ENCODE measurements around the gene DUSP7.

DUSP7 gene

DNA sequence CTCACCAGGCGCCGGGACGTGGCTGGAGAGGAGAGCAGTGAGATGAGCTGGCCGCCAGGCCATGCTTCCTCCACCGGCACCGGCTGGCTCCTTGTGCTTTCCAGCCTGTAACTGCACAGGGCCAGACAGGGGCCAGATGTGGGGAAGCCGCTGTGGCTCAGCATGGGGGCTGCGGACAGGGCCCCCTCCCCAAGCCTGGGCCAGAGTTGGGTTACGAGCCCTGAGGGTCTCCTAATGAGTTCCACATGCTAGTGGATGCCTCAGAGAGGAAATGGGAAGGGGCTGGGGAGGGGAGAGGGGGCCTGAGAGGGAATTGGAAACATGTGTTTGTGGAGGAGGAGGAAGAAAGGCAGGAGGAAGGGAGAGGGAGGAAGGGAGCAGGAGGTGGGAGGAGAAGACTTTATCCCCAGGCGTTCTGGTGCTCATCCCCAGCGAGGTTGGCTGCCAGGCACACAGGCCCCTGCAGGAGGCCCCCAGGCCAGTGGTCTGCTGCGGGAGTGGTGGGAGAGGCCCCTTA, 11.7 kb upstream of the DUSP7 start:
- no peak for DNase-seq (ENCODE audit: low spot score)

DNA sequence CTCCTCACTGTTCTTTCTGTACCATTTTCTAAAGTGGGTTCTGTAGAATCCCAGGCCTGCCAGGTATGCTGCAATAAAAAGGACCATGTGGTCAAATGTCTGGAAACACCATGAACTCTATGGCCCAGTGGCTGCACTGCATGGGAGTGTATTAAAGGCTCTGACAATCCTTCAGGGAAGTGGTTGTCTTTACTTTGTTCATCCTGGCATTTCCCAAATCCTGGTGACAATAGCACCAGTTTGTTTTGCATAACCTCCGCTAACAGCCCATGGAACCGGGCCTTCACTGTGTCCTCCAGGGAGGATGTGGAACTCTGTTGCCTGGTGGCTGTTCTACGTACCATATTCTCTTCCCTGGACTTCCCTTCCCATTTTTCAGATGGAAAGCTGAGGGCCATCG, 11.2 kb upstream of the DUSP7 start:
- no peak for DNase-seq (ENCODE audit: low spot score)

DNA sequence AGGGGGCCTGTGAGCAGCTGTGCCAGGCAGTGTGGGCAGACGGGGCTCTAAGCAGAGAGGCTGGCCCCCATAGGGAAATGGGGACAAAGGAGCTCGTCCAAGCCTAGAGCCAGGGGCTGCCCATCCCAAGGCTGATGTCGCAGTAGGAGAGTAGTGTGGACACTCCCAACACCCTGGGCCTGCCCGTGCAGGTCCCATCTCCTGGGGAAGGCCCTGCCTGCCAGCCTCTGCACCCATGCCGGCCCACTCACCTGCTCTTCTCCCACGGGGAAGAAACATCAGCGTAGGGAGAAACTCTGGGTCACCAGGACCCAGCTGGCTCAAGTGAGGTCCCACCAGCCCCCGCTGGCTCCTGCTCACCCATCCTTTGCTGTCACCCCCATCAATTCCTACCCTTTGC, 10.7 kb upstream of the DUSP7 start:
- DNase-seq (ENCODE audit: low spot score): no peak

DNA sequence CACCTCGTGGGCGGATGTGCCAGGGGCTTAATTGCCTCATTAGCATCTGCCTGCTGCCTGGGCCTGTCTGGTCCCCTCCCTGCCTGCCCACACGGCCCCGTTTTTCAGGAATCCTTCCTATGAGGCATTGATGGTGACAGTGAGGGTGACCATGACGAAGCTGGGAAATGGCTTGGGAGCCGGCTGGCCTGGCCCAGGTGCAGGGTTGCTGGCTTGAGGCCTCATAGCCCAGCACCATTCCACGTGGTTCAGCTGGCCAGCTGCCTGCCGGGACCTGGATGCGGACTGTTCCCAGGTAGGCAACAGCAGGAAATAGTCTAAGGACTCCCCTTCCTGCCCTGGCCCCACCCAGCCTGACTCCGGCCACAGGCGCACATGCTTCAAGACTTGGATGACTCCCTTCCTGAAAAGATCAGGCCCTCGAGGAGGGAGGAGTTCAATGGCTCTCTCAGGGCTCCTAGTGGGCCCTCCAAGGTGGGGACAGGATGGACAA, 8.9 kb upstream of the DUSP7 start:
- DNase-seq (ENCODE audit: low spot score): no peak

DNA sequence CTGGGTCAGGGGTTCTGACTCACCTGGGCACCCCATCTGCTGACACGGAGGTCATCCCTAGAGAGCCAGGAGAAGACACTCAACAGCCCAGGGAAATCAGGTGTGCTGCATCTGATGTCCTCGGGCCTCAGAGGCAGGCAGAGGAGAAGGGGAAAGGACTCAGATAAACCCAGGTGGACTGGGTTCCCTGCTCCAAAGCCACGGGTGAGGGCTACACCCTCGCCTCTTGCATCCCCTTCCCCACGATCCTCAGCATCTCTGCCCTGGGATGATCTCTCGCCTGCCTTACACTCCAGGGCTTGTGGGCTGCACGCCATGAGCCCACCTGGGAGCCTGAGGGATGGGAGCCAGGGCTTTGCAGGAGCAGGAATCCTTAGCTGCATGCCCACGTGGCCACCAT, 8.2 kb upstream of the DUSP7 start:
- no peak for DNase-seq (ENCODE audit: low spot score)

DNA sequence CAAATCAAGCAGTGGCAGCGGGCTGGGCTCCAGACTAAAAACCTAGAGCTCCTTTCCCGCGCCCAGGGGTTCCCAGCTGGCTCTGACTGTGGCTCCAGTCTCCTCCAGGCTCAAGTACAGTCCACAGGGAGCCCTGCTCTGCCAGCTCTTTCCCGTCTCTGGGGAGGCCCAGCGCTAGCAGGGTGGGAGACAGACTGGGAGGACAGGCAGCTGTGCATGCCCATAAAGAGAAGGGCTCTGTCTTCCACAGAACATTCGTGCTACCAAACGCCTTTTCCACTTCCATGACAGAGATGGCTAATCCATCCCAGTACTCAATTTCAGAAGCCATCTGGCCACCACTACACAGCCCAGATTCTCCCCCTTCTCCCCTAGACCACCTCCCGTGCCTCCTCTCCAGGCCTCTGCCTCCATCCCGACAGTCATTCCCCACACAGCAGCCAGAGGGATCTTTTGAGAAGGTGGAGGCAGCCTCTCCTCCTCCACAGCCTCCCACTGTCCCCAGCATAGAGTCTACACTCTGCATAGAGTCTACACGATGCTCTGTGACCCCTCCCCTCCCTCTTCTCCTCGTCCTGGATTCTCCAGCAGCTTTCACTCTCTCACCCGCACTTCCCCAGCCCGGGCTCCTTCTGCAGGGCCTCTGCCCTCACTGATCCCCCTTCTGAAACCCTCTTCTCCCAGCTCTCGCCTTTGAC, 6.8 kb upstream of the DUSP7 start:
- DNase-seq (ENCODE audit: low spot score): no peak

DNA sequence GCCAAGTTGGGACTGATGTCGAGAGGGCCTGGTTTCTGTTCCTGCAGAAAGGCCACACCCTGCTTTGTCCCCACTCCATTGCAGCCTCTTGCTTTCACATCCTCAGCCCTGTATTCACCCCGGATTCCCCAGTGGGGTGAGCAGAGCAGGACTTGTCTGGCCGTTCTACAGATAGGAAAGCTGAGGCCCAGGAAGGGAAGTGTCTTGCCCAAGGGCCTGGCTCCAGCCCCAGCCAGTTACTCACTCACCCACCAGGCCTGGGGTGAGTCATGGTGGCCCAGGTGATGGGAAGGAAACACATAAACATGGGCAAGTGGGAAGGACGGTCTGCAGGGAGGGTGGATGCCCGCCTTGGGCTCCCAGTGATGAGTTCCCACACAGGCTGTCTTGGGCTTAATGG, 6.1 kb upstream of the DUSP7 start:
- peak; percentile 55 for DNase-seq (ENCODE audit: low spot score)

DNA sequence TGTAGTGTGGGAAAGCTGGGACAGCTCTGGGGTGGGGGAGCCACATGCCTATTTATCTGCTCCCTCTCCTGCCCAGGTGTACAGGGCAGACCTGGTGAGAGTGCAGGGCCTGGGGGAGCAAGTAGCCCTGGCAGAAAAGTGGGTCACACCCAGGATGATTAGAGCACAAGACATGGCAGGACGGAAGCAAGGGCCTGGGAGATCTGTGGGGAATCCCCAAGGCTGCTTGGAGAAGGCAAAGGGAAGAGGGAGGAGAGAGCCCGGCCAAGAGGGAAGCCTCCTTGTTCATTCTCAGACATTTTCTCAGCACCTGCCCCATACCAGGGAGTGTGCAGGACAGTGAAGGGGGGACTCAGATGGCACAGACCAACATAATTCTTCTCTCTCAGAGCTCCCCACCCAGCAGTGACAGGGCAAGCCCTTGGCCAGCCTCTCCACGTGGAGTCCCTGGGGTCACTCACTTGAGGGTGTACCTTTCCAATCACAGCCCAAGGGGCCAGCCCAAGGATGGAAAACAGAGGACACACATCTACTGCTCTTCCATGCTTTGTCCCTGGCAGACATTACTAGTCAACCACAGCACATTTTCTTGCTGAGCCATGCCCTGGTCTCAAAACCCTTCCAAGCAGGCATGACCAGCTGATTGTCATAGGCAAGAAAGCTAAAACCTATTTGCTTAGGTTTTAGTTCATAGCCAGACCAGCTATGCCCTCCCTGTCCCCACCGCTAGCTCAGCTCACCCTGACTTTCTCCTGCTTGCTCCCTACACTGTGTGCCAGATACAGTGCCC, 4.9 kb upstream of the DUSP7 start:
- DNase-seq (ENCODE audit: low spot score): no peak

DNA sequence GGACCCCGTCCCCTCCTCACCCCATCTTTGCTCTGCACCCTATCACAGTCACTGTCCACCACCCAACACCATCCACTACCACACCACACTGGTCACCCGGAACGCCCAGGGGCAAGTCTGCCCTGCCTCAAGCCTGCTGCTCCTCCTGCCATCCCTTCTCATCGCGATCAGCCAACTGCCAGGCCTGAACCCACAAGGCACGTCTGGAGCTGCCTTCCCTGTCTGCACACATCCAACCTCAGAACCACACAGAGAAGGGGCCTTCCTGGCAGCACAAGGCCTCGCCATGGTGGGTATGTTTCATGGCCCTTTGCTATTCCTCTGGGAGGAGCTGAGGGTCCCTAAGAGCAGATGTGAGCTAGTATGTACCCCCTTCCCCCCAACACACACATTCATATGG, 3.4 kb upstream of the DUSP7 start:
- DNase-seq (ENCODE audit: low spot score): no peak

DNA sequence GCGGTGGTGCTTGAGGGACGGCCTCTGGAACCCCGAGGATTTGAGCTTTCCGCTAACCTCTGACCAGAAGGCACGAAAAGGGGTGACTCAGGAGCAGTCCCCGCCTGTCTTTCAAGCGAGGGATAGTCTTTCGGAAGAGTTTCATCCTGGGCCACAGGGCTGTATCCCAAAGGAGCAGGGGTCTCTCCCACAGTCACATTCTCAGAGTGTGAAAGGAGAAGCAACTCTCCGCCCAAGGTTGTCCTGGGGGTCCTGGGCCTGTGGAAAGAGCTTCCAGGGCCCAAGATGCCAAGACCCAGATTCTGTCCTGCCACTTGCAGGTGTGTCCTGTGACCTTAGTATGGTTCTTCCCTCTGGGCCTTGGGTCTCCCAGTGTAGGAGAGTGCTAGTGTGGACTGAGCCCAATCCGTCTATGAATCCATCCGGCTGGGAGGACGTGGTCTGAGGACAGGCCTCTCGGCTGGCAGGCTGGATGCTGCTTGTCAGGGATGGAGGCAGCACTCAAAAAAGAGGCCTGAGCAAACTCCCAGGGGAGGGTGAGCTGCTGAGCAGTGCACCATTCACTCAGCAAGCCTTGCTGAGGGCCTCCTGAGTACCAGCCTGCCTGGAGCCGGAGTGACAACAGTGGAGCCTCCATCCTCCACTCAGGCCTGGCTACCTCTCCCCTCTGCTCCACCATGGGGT, 1.6 kb upstream of the DUSP7 start:
- no peak for DNase-seq (ENCODE audit: low spot score)

DNA sequence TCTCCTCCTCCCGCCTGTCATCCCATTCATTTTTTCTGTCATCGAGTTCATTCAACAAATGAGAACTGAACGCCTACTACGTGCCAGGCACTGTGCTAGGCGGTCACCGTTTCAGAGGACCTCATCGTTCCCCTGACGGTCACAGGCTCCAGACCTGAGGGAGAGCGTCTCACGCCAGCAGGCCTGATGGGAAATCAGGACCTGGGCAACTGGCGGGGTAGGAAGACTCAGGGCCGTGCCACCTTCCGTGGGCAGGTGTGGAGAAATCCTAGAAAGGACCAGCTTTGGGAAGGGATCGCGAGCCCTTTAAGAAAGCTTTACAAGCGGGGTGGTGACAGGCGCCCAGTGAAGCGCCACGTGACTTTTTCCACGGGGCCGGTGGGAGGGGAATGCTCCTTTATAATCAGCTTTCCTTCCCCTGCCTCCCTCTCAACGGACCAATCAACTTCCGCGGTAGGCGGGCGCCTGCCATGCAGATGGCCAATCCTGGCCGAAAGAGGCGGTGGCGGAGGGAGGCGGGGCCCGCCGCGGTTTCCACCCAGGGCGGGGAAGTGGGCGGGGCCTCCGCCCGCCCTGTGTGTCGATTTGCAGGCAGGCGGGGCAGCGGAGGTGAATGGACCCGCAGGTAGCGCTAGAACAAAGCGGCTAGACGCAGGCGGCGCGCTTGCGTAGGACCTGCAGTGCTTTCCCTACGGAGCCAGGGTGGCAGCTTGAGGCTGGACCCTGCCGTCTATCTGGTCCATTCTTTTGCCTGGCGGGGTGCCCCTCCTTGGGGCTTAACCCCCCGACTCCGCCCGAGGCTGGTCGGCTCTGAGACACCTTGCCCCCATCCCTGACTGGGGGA, 819 bp upstream of the DUSP7 start:
- peak; percentile 98 for DNase-seq (ENCODE audit: low spot score)

DNA sequence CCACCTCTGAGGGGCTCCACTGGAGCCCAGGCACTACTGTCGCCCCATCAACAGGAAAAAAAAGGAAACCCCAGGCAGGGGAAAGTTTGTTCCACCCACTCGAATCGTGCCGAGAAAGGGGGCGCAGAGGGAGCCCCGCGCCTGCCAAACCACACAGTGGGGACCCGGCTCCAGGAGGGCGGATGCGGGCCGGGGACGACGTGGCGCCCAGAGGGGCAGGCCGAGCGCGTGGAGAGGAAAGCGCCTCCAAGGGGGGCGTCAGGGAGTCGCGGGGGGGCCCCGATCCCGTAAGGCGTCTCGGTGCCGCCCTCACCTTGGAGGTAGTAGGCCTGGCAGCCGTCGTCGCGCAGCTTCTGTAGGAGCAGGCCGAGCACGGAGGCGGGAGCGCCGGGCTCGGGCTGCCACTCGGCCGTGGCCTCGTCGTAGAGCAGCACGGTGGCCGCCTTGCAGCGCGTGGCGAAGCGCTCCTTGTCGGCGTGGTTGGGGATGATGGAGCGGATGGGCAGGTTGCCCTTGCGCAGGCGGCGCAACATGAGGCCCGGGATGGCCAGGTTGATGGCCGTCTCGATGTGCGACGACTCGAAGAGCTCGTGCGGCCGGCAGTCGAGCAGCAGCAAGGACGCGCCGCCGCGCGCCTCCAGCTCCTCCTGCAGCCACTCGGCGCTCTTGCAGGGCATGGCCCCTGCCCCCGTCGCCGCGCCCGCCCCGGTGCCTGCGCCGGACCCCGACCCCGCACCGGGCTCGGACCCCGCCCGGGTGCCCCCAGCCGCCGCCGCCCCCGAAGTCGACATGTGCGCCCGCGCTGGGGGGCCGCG, 627 bp downstream of the DUSP7 start:
- peak; percentile 11 for DNase-seq (ENCODE audit: low spot score)

DNA sequence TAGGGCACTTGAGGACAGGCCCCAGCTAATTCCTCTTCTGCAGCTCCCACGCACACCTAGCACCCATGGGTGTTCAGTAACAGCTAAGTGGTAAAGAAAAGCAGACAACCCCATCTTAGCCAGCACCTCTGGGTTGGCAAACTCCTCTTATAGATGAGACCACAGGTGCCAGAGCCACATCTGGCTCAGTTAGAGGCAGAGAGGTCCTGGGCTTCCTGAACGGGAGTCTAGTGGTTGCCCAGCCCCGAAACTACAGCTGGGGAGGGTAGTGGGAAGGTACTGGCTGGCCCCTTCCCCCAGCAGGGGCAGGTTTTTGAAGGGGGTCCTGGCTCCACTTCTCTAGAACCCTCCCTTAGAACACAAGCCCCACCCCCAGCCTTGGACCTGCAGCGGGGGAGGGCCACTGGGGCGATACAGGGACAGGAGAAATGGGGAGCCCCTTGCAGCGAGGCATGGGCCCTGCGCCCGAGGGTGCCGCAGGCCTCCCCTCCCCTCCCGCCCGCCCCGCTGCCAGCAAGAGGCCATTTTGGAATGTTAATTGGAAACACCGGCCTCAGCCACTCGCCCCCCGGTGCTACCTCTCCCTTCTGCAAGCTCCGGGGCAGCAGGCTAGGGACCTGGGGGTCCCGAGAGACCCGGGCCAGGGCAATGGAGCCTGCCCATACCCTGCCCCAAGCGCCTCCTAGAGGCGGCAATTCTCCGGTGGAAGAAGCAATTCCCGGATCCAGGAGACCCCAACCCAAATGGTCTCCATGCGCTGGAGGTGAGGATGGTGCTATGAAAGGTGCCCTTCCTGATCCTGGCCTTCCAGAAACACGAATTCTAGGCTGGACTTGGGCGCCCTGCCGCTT, 1.5 kb downstream of the DUSP7 start:
- DNase-seq (ENCODE audit: low spot score): no peak

DNA sequence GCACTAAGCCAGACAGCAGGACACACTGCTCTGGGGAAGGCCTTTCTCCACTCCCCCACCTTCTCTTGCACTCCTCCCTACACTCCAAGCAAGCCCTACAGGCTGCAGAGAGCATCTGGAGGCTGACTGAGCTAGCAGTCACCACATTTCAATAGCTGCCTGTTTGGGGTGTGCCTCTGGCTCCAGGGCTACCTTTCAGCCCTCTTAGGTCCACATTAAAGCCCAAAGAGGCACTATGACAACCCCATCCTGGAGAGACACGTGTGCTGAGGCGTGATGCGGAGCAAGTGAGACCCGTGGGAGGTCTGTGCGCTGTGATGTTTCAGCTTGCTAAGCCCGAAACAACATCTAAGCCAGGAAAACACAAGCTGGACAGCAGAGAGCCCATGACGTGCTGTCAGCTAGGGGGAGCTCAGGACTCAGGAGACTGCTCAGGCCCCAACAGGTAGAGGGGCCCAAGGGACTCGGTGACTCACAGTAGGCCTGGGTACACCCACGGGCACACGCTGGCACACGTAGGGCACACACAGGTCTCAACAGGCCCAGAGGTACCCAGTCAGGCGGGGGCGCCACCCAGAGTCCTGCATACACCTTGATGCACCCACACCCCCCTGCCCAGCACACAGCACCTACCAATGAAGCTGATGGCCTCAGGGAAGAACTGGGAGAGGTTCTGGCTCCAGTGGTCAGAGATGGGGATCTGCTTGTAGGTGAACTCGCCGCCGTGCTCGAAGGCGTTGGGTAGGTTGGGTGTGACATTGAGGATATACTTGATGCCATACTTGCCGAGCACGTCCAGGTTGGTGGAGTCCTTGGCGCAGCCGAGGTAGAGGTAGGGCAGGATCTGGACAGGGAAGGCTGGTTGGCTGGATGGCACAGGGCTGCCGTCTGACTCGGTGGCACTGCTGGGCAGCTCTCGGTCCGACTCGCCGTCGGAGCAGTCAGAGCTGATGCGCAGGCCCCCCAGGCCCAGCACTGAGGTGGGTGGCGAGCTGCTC, 2.8 kb downstream of the DUSP7 start:
- no peak for DNase-seq (ENCODE audit: low spot score)

DNA sequence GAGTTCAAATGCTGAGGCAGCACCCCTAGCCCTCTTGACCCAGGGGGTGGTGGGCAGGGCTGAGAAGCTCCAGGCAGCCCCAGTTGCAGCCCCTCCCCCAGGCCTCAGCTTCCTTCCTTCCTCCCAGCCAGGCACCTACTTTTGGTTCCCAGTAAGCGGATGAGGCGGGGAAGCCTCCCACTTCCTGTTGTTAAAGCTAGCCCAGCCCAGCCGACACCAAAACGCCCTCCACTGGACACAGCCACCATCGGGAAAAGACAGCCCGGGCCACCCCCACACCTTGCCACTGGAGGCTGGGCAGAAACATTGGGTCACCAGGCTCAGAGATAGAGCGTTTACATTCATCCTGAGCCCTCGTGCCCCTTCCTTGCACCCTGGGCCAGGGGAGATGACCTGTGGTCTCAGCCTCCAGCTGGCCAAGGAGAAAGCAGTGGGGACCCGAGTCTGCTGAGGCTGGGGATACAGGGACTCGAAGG, 3.5 kb downstream of the DUSP7 start:
- DNase-seq (ENCODE audit: low spot score): no peak

DNA sequence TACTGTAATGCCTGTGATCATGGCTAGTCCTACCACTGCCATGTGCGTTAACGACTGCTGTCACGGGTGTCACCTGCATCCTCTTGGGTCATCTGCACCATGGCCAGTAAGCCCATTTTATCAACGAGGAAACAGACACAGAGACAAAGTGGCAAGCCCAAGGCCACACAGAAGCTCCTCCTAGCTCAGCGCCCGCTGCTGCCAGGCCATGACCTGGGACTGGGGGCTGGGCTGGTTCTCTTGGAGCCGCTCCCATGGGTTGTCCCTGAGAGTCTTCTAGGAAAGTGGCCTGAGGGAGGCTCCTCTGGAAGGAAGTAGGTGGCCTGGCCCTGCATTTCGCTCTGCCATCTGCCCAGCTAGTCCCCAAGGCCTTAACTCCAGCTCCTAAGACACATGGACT, 4.9 kb downstream of the DUSP7 start:
- DNase-seq (ENCODE audit: low spot score): no peak

DNA sequence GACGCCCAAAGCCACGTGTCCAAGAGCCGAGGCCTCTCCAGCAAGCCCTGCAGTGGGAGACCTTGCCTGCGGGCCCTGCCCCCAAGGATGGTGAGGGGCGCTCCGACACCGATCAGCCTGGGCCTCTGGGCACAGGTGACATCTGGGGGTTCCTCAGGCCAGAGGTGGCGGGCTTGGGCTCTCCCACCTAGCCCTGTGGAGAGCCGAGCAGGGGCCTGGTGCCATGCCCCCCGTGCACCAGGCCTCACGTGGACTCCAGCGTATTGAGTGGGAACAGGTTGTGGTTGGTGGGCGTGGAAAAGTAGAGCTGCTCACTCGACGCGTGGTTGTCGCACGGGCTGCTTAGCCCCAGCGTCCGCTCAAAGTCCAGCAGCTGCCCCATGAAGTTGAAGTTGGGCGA, 5.8 kb downstream of the DUSP7 start:
- DNase-seq (ENCODE audit: low spot score): no peak

DNA sequence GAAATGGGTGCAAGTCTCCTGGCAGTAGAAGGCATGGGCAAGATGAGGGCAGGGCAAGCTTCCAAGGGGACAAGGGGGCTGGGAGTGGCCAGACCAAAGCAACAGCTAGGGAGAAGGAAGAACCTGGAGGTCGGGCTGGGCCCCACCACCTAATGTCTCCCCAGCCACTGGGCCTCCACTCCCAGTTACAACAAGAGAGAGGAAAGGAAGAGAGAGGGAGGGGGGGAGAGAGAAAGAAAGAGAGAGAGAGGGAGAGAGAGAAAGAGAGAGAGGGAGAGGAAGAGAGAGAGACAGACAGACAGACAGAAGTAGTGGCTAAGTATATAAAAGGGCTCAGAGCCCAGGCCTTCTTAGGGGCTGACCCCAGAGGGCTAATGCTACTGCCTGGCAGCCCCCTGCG, 6.9 kb downstream of the DUSP7 start:
- no peak for DNase-seq (ENCODE audit: low spot score)
